Activated CD8-positive, alpha-beta memory T cell treated with anti-CD3 and anti-CD28 coated beads for 24 hours (primary cell): Measurements from ENCODE around the gene CD40LG.

Experiments used
- DNase-seq: peaks from one replicate; pipeline ENCODE4 v3.0.0-alpha.2; 2020

CD40LG gene

DNA sequence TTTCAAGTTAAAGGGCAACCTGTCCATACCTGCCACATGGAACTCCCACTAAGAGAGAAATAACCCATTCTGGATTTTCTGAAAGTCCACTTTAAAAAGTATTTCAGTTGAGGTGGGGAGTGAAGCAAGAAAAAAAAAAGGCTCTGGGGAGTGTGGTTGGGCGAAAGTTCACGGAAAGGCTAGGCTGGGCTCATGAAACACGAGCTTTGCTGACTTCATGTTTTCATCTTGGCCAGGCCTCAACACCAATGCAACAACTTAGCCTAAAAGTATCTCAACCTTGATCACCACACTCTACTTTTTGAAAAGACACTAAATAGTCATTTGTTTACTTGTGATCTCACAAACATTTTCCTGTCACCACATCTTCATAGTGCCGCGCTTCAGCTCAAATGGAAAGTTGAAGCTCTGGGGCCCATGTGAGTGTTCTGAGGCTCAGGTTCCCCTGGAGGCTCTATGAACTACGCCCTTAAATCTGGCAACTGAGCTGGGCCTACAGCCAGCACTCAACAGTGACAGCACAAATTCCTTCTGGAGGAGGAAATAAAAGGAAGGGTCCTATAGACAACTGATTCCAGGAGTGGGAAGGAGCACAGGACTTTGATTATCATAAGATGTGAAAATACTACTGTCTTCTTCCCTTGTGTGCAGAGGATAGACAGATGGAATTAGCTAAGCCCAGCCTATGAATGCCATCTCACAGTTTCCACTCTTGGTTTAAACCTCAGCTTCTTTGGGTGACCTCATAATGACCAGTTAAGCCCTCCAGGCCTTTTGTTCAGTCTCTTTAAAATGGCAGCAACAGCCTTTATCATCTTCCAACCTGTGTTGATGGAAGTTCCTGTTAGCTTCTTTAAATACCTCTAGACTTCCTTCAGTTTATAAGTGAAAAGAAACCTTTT lies 5.1 kb downstream of the CD40LG start:
- no peak for DNase-seq

DNA sequence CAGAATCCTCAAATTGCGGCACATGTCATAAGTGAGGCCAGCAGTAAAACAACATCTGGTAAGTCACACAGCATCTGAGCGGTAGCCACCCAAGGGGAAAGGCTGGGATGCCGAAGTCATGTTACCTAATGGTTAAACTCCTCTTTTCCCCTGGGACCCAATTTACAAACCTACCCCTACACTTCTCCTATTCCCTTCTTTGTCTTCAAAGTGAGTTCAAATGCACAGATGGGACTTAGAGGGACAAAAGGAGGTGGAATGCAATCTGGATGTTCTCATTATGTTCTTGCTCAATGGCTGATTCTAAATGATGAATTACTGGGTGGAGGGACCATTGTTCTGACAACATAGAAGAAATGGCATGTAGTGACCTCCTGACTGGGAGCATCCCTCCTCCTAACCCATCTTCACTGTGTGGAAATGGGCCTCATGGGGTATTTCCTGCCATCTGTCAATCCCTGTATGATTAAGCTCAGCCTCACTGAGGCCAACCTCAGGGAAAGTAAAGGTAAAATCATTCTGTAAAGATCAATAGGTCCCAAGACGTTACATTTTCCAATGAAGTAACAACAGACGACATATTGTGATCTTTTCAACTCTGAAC lies 8.5 kb downstream of the CD40LG start:
- DNase-seq: no peak

DNA sequence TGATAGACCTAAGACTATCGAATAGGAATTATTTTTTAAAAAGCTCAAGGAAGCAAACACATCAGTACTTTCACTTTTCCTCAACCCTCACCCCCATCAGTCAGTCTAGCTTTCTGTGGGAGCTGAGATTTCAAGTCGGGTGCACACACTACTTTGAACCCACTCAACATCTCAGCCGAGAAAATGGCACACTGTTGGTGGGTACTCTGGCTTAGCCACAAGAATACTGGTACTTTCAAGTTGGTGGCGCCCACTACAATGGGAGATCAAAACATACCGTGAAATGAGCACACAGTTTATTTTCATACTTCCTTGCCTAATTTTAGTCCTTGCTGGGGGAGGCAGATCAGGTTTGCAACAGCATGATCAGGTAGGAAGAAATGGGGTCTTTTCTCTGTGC lies 10.2 kb downstream of the CD40LG start:
- no peak for DNase-seq

DNA sequence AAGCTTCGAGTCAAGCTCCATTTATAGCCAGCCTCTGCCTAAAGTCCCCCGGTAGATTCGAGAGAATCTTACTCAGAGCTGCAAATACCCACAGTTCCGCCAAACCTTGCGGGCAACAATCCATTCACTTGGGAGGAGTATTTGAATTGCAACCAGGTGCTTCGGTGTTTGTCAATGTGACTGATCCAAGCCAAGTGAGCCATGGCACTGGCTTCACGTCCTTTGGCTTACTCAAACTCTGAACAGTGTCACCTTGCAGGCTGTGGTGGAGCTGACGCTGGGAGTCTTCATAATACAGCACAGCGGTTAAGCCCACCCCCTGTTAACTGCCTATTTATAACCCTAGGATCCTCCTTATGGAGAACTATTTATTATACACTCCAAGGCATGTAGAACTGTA lies 11.2 kb downstream of the CD40LG start:
- DNase-seq: no peak

DNA sequence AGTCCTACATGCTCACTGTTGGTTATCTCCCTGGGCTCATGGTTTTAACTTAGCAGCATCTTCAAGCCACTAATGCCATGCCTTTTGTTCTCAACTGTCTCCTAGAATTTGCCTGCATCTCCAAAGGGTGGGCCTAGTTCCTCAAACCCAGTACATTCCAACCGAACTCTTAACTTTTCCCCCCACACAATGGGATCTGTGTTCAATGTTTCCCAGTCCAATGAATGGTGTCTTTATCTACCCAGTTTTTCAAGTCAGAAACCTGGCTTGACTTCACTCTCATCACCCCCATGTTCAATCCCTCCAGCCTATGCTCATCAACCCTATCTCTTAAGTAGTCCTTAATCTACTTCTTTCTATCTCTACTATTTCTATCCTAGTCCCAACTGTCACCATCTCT lies 12.9 kb downstream of the CD40LG start:
- no peak for DNase-seq

DNA sequence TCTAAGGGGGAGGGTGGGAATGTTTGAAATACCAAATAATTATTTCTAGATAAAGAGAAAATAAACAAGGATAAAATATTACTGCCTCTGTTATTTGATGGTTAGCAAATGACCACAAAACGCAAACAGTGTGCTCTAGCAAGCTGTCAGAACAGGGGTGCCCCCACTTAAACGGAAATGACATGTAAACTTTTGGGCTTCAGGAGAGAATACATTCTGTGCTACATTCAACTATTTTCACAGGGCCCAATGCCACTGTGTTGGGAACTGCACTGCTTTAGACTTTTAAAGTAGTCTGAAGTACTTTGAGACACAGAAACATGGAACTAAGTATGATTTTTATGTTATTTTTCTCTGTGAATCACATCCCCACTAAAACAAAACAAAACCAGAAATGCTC lies 14.1 kb downstream of the CD40LG start:
- DNase-seq: no peak

DNA sequence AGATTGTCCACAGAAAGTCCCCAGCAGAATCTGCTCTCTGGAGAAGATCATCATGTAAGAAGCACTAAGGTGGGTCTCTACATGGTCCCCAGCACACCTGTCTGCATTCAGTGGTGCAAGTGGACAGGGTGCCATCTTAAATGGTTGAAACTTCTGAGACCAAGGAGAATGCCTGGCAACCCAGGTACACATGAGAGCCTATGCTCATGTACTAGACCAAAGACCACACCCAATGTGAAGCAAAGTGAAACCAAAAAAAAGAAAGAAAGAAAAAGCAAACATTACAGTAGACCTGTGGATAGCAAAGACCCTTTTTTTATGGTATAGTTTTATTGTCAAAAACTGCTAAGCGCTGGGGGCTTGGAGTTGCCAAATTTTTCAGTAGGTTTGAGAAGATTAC lies 15.0 kb downstream of the CD40LG start:
- DNase-seq: no peak

DNA sequence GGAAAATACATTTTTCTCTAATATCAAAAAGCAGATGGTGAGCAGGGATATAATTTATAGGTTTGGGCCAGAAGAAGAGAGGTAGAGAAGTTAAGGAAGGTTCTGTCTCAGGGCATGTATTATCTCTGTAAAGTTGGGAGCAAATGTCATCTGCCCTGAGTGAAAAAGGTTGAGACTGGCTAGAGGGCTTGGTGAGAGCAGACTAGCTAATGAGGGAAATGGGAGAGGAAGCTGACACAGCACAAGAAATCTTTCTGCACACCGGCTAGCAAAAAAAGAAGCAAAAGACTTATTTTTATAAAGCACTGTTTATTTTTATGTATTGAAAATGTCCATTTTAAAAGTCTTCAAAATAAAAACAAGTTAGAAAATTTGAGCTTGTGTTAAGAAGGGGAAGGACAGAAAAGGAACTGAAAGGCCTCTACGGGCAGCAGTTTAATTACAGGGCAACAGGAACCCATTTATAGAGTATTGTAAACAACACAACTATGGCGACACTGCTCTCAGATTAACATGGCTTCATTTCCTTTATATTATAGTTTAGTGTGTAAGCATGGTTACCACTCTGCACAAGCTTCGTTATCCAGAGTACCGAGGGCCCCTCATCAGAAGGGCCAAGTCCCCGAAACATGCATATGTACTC lies 17.4 kb downstream of the CD40LG start:
- no peak for DNase-seq

DNA sequence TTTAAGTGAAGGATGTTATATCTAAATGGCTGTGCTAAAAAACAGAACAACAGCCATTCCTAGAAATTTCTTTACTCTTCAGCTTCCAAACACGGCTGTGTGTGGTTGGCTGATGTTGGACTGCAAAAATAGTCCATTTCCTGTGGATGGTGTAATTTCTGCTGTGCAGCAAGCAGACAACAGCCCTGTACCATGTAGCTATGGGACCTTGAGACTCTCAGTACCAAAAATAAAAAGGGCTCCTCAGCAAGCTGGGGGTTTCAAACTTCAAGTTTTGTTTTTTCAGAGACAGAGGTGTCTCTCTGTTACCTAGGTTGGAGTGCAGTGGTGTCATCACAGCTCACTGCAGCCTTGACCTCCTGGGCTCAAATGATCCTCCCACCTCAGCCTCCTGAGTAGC lies 18.1 kb downstream of the CD40LG start:
- no peak for DNase-seq

DNA sequence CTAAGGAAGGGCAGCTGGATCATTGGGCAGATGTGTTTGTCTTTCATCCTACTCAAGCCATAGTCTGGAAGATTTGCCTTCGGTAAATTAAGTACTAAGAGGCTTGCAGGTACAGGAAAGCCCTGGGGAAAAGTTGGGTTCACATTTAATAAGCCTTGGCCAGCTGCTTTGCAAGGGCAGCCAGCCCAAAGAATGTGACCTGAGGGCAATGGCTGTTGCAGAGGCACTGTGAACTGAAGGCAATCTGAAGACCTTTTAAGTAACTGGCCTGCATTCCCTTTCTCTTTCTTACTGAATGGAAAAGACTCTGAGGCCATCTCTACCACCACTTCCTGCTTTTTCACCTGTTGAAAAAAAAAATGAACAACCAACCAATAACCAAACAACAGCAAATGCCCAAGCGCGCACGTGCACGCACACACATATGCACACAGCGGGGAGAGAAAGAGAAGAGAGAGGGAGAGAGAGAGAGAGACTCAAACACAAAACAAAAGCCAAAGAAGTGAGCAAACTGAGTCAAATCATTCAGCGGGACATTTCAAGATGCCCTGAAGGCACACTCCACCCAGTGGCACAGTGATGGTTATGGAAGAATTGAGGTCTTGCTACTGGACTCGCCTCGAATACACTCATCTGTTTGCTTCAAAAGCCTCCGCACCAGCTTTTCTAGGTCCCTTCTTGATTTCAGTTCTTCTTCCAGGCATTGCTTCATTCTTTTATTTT lies 19.6 kb downstream of the CD40LG start:
- DNase-seq: no peak

DNA sequence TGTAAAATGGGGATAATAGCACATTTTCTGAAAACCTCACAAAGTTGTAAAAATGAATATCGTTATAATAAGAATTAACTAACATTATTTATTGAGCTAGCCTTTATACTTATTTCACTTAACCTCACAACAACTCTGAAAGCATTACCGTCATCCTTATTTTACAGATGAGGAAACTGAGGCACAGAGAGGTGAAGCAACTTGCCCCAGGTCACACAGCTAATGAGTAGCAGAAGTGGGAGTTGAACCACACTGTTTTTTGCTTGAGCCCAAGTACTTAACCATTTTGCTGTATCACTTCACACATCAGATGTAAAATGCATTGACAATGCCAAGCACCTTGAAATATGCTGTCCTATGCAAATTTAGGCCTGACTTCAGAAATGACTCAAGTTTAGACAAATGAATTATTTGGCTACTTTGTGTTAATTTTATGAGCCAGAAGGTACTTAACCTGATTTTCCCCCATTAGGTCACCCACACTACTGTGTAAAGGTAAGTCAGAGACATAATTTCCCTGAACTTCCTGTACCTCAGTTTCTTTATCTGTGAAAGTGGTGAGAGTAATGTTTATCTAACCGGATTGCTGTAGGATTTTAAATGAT lies 23.1 kb downstream of the CD40LG start:
- DNase-seq: no peak

DNA sequence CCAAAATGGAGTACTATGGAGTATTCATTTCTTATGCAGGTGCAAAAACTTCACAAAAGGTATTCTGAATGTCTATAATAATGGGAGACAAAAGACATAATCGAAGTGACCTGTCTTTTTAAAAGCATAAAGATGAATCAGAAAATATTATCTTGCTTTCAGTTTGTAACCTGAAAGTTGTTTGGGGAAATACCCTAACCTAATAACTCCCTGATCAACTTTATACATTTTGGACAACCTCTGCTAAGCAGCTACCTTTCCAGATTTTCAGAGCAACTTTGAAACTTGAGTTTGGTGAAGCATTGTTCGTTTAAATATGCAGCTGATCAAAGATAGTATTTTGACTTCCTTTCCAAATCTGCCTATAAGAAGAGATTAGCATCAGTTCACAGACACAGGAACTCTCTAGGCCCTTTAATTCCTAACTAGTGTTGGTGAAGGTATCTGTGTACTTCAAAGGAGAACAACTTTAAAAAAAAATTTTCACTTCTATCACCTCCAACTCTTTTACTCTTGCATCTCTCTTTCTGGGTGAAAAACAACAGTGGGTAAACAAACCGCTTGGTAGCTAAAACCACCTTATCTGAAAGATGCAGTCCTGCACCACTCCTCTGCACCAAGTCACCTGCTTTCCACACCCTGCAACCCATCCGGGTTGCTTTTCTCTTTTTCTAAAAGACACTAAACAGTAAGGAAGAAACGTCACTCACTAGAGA lies 26.5 kb downstream of the CD40LG start:
- DNase-seq: no peak

DNA sequence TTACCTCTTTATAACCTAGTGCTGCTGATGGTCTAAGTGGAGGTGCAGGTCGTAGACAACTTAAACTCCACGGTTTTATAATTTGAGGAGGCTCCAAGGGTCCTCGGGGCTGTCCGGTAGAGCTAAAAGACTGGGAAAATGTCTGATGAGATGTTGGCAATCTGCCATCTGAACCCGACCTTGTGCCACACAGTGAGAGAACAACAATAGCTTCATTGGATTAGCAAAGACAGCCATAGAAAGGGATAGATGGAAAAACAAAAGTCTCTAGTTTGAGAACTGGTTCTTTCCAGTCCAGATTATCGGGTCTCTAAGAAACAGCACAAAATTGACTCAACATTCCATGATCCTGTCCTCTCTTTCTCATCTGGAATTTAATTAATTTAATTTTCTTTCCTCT lies 31.6 kb downstream of the CD40LG start:
- no peak for DNase-seq

DNA sequence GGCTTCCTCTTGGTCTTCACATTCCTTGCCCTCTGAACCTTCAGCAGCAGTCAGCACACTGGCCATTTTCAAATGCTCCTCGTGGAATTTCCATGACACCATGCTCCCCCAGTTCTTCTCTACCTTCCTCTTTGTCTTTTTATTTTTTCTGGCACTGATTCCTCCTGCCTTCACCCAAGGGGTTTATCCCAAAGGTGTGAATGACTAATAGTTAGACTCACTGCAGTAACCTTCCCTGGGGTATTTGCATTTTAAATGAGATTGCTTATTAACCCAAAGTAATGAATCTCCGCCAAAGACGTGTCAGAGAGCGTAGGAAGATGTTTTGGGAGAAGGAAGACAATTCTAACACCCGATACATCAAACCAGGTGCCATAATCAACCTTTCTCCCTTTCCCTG lies 36.2 kb downstream of the CD40LG start:
- DNase-seq: no peak

DNA sequence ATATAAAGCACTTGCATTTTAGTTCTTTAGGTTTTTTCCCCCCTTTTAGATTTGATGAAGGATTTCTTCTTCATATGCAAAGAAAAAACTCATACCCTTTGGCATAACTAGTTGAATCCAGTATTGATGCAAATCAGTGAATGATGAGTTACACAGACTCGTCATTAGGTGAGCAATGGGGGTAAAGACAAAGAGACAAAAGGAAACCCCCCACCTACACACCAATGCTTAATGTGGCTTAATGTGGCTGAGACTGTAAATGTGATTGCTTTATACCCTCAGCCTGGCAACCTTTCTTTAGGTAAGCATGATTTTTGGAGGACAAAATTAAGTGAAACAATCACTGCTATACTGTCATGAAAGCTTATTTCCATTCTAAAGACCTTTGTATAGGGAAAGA lies 39.5 kb downstream of the CD40LG start:
- no peak for DNase-seq

DNA sequence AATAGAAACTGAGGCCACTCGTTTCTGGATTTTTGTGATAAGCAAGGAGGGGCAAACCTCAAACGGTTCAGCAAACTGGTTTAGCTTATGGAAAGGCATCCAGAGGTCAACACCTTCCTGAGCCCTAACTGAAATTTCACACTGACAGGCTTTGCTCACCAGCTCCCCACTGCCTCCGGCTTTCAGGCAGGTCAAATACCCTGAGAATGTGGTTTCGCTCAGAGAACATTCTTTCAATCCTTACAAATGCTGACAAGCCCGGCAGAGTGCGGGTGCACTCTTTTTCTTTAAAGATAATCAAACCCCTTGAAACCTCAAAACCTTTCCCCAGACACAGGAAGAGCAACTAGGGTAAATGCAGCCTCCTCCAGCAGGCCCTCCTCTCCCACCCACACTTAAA lies 41.5 kb downstream of the CD40LG start:
- DNase-seq: no peak

DNA sequence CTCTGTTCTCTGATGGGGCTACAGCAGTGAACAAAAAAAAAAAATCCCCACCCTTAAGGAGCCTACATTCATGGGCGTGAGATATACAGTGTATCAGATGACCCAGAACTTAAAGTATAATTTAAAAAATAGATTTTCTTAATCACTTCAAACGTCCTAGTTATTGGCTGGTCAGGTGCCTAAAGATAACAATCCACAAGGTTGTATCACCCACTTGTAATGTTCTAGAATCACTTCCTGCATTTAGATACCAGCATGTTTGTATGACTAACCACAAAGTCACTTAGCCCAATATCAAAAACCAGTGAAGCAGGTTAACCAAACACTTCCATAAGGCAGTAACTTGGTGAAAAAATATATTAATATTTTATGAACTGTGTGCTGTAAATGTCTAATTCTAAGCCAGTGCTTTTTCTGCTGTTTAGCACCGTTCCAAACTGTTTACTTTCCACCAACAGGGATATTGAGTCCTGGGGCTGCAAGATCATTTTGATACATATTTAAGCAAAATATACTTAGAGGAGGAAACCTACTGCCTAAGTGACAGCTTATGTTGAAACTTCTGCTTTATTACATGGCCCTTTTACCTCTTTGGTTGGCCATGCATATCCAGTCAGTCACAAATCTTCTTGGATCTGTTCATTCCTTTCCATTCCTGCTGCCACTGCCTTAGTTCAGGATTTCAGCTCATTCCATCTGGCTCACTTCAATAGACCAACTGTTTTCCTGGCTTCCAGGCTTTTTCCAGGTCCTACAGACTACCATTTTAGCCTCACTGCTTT lies 43.3 kb downstream of the CD40LG start:
- DNase-seq: no peak

DNA sequence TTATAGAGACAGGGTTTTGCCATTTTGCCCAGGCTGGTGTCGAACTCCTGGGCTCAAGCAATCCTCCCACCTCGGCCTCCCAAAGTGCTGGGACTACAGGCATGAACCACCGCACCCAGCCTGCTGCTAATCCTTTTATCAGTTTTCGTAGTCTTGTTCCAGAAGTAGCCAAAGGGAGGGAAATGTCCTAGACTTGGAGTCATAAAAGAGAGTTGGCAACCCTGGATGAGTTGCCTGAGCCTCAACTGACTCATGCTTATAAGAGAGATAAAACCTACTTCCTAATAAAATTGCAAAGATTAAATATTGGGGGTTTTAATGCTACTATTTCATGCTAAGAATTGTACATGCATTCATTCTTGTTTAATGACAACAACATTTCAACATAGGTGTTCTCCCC lies 44.3 kb downstream of the CD40LG start:
- no peak for DNase-seq

DNA sequence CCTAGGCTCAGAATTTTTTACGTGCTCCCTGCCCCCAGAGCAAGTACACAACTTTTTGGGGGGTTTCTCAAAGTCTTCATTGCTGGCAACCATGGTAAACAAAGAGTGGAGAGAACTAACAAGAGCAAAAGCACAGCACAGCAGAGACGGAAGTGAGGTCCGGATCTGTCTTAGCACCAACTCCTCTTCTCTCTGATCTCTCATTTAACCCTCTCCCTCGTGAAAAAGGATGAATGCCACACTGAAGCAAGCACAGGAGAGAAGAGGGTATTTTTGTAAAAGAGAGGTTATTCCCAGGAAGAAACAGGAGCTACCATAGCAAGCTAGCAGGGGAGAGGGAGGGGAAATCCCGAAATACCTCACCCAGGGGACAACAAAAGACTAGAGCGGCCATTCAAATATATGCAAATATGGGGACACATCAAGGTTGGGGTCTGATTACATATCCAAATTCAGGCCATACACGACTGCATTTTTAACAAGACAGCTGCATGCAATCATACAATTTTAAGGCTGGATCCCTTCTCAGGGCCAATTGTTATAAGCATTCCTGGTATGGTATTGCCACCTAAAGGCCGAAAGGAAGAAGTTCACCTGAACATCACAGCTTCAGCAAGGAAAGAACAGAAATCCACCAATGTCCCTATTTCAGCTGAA lies 46.6 kb downstream of the CD40LG start:
- DNase-seq: no peak

DNA sequence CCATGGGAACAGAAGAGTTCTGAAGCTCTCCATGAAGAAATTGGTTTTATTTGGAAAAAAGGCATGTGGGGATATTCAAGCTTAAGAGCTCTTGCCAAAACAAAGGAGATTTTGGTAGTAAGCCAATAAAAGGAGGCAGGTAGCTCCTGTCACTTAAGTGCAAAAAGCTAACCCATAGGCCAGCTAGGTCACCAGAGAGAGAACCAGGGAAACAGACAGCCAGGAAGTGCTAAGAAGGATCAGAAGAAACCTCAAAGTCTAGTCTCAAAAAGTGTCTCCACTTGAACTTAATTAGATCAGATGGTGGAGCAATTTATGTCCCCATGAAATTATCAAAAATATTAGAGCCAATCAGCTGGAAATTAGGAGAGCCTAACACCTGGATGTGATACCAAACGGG lies 49.2 kb downstream of the CD40LG start:
- no peak for DNase-seq

DNA sequence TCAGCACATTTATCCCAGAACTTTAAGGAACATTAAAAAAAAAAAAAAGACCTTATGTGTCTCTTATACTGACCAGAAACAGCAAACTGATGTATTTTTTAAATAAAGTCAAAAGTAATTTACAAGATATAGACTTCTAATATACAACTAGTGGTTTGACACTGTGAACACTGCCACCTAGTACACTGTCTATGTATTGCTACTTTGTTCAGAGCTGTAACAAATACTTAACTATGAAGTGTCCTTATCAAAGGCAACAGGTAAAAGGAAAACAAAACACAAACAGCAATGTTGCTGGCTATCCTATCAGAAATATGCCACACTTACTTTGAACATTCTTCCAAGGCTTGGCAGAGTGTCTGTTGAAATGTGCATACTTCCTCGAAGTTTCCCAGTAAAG lies 60.4 kb downstream of the CD40LG start:
- no peak for DNase-seq
